HCT116 (cell line): ENCODE measurements around the gene SLC9A6. TPM values are rescaled to one million over a fixed set of nuclear protein-coding genes. Genes with fewer than 3 reads are reported as not detected.

Experiments
- ATAC-seq: fragments of 200-7000 bp; cut with Tn5 transposase; 2 replicates; pipeline ENCODE4 v1.9.1; 2020; ENCODE audit warnings: mild to moderate bottlenecking, moderate library complexity
- BruUV-seq: library from RNA; stranded (reverse); fragments of 400-500 nt; replicated peaks from 2 replicates; lab custom pipeline; 2021; lab: Mats Ljungman, UMichigan
- CTCF ChIA-PET: fragments of 300-600 bp; sonication (Branson Sonifier 250); formaldehyde crosslinking; loops from one replicate; lab custom pipeline; 2021; ENCODE audit warnings: antibody characterized with exemption; lab: Charles Lee
- POLR2A ChIA-PET: fragments of 300-600, 350-600 bp; sonication (Branson Sonifier 250); formaldehyde crosslinking; loops from one replicate; lab custom pipeline; 2021; ENCODE audit warnings: antibody characterized with exemption; lab: Charles Lee
- RAD21 ChIA-PET, 2 experiments: fragments of 300-600 bp; sonication (Branson Sonifier 250); formaldehyde crosslinking; loops; one replicate each; lab custom pipeline; 2023; ENCODE audit warnings: low total read pairs in 2 of 2; ENCODE audit not compliant: uncharacterized antibody in 2 of 2, unreplicated experiment in 2 of 2, low non-redundant PET in 1 of 2; lab: Charles Lee
- DNase-seq: peaks from one replicate; pipeline ENCODE4 v3.0.0-alpha.2; 2010; ENCODE audit warnings: low read depth, low spot score
- H2AFZ ChIP-seq: fragments of 200-600 bp; shearing (Covaris generic), sonication (generic); 2 replicates; pipeline ENCODE4 v1.6.1; 2017; ENCODE audit warnings: low read depth, mixed run types, mixed read lengths, antibody characterized with exemption, low read length; ENCODE audit not compliant: poor library complexity, severe bottlenecking
- H3K27ac ChIP-seq: 2 replicates; pipeline ENCODE4 v1.5.1; 2012; ENCODE audit warnings: low read depth, low read length
- H3K27me3 ChIP-seq: fragments of 200-600 bp; sonication (generic); 2 replicates; pipeline ENCODE4 v1.6.1; 2016; ENCODE audit warnings: mixed run types, low read length, mixed read lengths; ENCODE audit not compliant: insufficient read depth
- H3K36me3 ChIP-seq, 2 experiments: fragments of 200-500 bp in 1 of 2; fragments of 200-600 bp in 1 of 2; sonication (Bioruptor generic) in 1 of 2; sonication (generic) in 1 of 2; 2 replicates each; pipeline versions ENCODE4 v1.5.1 to v1.6.1; 2014 to 2016; ENCODE audit warnings: low read length in 2 of 2, inconsistent platforms in 1 of 2, mixed read lengths in 1 of 2, mixed run types in 1 of 2; ENCODE audit not compliant: insufficient read depth in 2 of 2, control insufficient read depth in 1 of 2
- H3K4me1 ChIP-seq, 2 experiments: fragments of 200-600 bp in 1 of 2; sonication (generic) in 1 of 2; 2 replicates each; pipeline versions ENCODE4 v1.5.1 to v1.6.1; 2012 to 2017; ENCODE audit warnings: low read length in 2 of 2, inconsistent platforms in 1 of 2, mild to moderate bottlenecking in 1 of 2, mixed read lengths in 1 of 2, mixed run types in 1 of 2, moderate library complexity in 1 of 2; ENCODE audit not compliant: insufficient read depth in 2 of 2, control insufficient read depth in 1 of 2
- H3K4me2 ChIP-seq: fragments of 200-600 bp; sonication (generic); 2 replicates; pipeline ENCODE4 v1.6.1; 2017; ENCODE audit warnings: mixed run types, low read length, mixed read lengths
- H3K4me3 ChIP-seq, 2 experiments: fragments of 200-600 bp in 1 of 2; sonication (generic) in 1 of 2; replicated peaks in 1 of 2; 2 replicates each; pipeline ENCODE4 v1.5.1; 2011 to 2016; ENCODE audit warnings: low read length in 2 of 2, control low read depth in 1 of 2, low read depth in 1 of 2, mild to moderate bottlenecking in 1 of 2, mixed read lengths in 1 of 2, mixed run types in 1 of 2
- H3K79me2 ChIP-seq: fragments of 200-600 bp; sonication (generic); 2 replicates; pipeline ENCODE4 v1.6.1; 2017; ENCODE audit warnings: mild to moderate bottlenecking, mixed run types, low read length, moderate library complexity, mixed read lengths; ENCODE audit not compliant: insufficient read depth
- H3K9ac ChIP-seq: fragments of 200-600 bp; sonication (generic); 2 replicates; pipeline ENCODE4 v1.6.1; 2016; ENCODE audit warnings: low read length, mixed read lengths
- H3K9me2 ChIP-seq: fragments of 200-600 bp; sonication (generic), shearing (Covaris generic); 2 replicates; pipeline ENCODE4 v1.6.1; 2017; ENCODE audit warnings: mixed run types, mild to moderate bottlenecking, moderate library complexity; ENCODE audit not compliant: insufficient read depth
- H3K9me3 ChIP-seq, 2 experiments: fragments of 200-500 bp in 1 of 2; fragments of 200-600 bp in 1 of 2; sonication (Bioruptor generic) in 1 of 2; sonication (generic) in 1 of 2; 2 replicates each; pipeline ENCODE4 v1.6.1; 2014 to 2017; ENCODE audit warnings: low read length in 2 of 2, mixed read lengths in 2 of 2, inconsistent platforms in 1 of 2, low read depth in 1 of 2, mild to moderate bottlenecking in 1 of 2, mixed run types in 1 of 2, moderate library complexity in 1 of 2; ENCODE audit not compliant: control insufficient read depth in 1 of 2, insufficient read depth in 1 of 2
- H4K20me1 ChIP-seq: fragments of 200-600 bp; sonication (generic), shearing (Covaris generic); 2 replicates; pipeline ENCODE4 v1.6.1; 2017; ENCODE audit warnings: mixed run types, mild to moderate bottlenecking, moderate library complexity; ENCODE audit not compliant: insufficient read depth
- CBX3 ChIP-seq: IDR thresholded peaks from 2 replicates; pipeline ENCODE4 v1.6.1; 2012; ENCODE audit warnings: low read depth
- CEBPB ChIP-seq: IDR thresholded peaks from 2 replicates; pipeline ENCODE4 v1.6.1; 2012; ENCODE audit warnings: low read depth
- CTCF ChIP-seq, 3 experiments: fragments of 200-600 bp in 1 of 3; sonication (generic) in 1 of 3; IDR thresholded peaks in 2 of 3; conservative IDR thresholded peaks in 1 of 3; 2 replicates each; pipeline ENCODE4 v1.5.1; 2012 to 2017; ENCODE audit warnings: low read depth in 2 of 3, low read length in 2 of 3, antibody characterized with exemption in 1 of 3, borderline replicate concordance in 1 of 3, control low read depth in 1 of 3, mild to moderate bottlenecking in 1 of 3, mixed read lengths in 1 of 3, mixed run types in 1 of 3, moderate library complexity in 1 of 3; ENCODE audit not compliant: insufficient read depth in 1 of 3
- ELF1 ChIP-seq: IDR thresholded peaks from 2 replicates; pipeline ENCODE4 v1.6.1; 2012; ENCODE audit warnings: low read depth, borderline replicate concordance
- EZH2 ChIP-seq: fragments of 200-600 bp; sonication (generic); IDR thresholded peaks from 2 replicates; pipeline ENCODE4 v1.6.1; 2017; ENCODE audit warnings: antibody characterized with exemption, mixed run types
- RAD21 ChIP-seq: IDR thresholded peaks from 2 replicates; pipeline ENCODE4 v1.6.1; 2012; ENCODE audit warnings: low read depth, mild to moderate bottlenecking
- ZFX ChIP-seq: fragments of 450-650 bp; IDR thresholded peaks from 2 replicates; pipeline ENCODE4 v1.6.1; 2017
- intact Hi-C: fragments of 100-400 bp; cut with micrococcal nuclease; formaldehyde crosslinking; loops from 2 replicates; pipeline ENCODE4 v1.10.0; 2022
- total RNA-seq: library from RNA; stranded (reverse); gene quantifications from one replicate; pipeline ENCODE4 v1.2.1, GENCODE V29; 2021; ENCODE audit not compliant: unreplicated experiment

The SLC9A6 gene
- total RNA-seq, 1 experiment from 2014 or later, result 10.8 TPM

- ATAC-seq (peak; percentile 69), DNase-seq (peak; percentile 21)
- H3K36me3 ChIP-seq, result no peaks in the 10 kb centered on the region
- no peak overlapping the region for H3K4me2 ChIP-seq
- POLR2A ChIA-PET, result interaction anchor here (0.6 to 1.0 kb wide), 3 partner anchors 134 to 244 kb away, joined by 3 to 4 read pairs (median 3); no protein-coding TSS in a partner anchor
- BruUV-seq, result no TSS peak
- H3K9me2 ChIP-seq, result no peaks in the 10 kb centered on the region
- no peaks in the 10 kb centered on the region for H3K79me2 ChIP-seq
- intact Hi-C loops, result loop anchor here (1.0 to 5.0 kb wide), 7 partner anchors 135 to 669 kb away; no protein-coding TSS in a partner anchor
- H4K20me1 ChIP-seq, result no peaks in the 10 kb centered on the region
- H2AFZ ChIP-seq, result no peak overlapping the region
- H3K4me1 ChIP-seq, result no peaks in the 10 kb centered on the region
- H3K27ac ChIP-seq, result no peak overlapping the region
- RAD21 ChIA-PET, result interaction anchor here (0.9 to 1.6 kb wide), 4 partner anchors 134 to 181 kb away, joined by 3 to 6 read pairs (median 6); no protein-coding TSS in a partner anchor
- no peaks in the 10 kb centered on the region for H3K27me3 ChIP-seq
- CTCF ChIA-PET, result interaction anchor here (0.9 to 2.6 kb wide), 12 partner anchors 12 to 666 kb away, joined by 3 to 52 read pairs (median 6); no protein-coding TSS in a partner anchor
- H3K9ac ChIP-seq, result no peak overlapping the region
- H3K9me3 ChIP-seq, result no peaks in the 10 kb centered on the region
- TF ChIP-seq CTCF (IDR thresholded peaks at IDR 0.05 in 2 of 3, conservative IDR thresholded peaks at IDR 0.05 in 1 of 3; ENCODE audit: borderline replicate concordance in 1 of 3, insufficient read depth in 1 of 3, low read depth in 2 of 3, low read length in 2 of 3), result peak; percentile 27 to 56 (median 51); a peak in 4 of 6 replicates
- no peak for TF ChIP-seq EZH2
- TF ChIP-seq CEBPB, result no peak
- TF ChIP-seq ELF1, result no peak
- TF ChIP-seq CBX3, result no peak
- peak; percentile 63 for TF ChIP-seq RAD21
- TF ChIP-seq ZFX, result no peak
- no peak overlapping the region for H3K4me3 ChIP-seq
Measured at GRCh38 chrX:136028383-136028984, 43.2 kb downstream of the SLC9A6 start.
